Femur (tissue), 1 donor: ENCODE results near the gene CERS2.
A peak's percentile ranks its signal among the peaks of the same experiment; 100 is the strongest.
"Not testable (repeated sequence)": the region's sequence is repeated elsewhere in the genome, so short reads cannot be mapped to it uniquely, and the experiment has no call there.

ENCODE experiments used
- DNase-seq: peaks from one replicate; pipeline ENCODE4 v3.0.0-alpha.2; 2017

CERS2 gene

GRCh38 chr1:150968491-150968890 is 6.1 kb downstream of the CERS2 start:
- no peak for DNase-seq

GRCh38 chr1:150967936-150968335 is 6.7 kb downstream of the CERS2 start:
- DNase-seq, result no peak

- DNase-seq, result no peak
Observed at GRCh38 chr1:150966011-150966410, 8.6 kb downstream of the CERS2 start.

- no peak for DNase-seq
Observed at GRCh38 chr1:150965605-150966004, 9.0 kb downstream of the CERS2 start.

GRCh38 chr1:150964164-150964489 is 10.5 kb downstream of the CERS2 start:
- DNase-seq, result no peak

- no peak for DNase-seq
Observed at GRCh38 chr1:150963321-150964163, 11.1 kb downstream of the CERS2 start.

- DNase-seq, result no peak
Observed at GRCh38 chr1:150961756-150962155, 12.9 kb downstream of the CERS2 start.

GRCh38 chr1:150960646-150961045 is 14.0 kb downstream of the CERS2 start:
- DNase-seq, result no peak

- DNase-seq, result no peak
Observed at GRCh38 chr1:150957666-150958065, 17.0 kb downstream of the CERS2 start.

- DNase-seq, result no peak
Observed at GRCh38 chr1:150955280-150955679, 19.4 kb downstream of the CERS2 start.

- DNase-seq, result no peak
Observed at GRCh38 chr1:150954708-150955107, 19.9 kb downstream of the CERS2 start.

GRCh38 chr1:150944856-150945255 is 29.8 kb downstream of the CERS2 start:
- no peak for DNase-seq

GRCh38 chr1:150931773-150932172 is 42.9 kb downstream of the CERS2 start:
- no peak for DNase-seq

GRCh38 chr1:150928775-150929174 is 45.9 kb downstream of the CERS2 start:
- DNase-seq, result not testable (repeated sequence)

- no peak for DNase-seq
Observed at GRCh38 chr1:150928286-150928685, 46.3 kb downstream of the CERS2 start.

- no peak for DNase-seq
Observed at GRCh38 chr1:150927624-150928023, 47.0 kb downstream of the CERS2 start.

GRCh38 chr1:150926097-150926741 is 48.4 kb downstream of the CERS2 start, which contains the start of gene SETDB1:
Gene SETDB1 (plus strand): TSS chr1:150926363. CDS start chr1:150927715, 1,352 bp downstream.
- DNase-seq, result peak; percentile 97

- no peak for DNase-seq
Observed at GRCh38 chr1:150925080-150925479, 49.6 kb downstream of the CERS2 start.

- DNase-seq, result peak; percentile 48
Observed at GRCh38 chr1:150922519-150922975, 52.1 kb downstream of the CERS2 start.

- no peak for DNase-seq
Observed at GRCh38 chr1:150917387-150917786, 57.2 kb downstream of the CERS2 start.
